AG10803 (cell line): ENCODE measurements around the gene LDLRAD4.

Source experiments
- DNase-seq: peaks from one replicate; pipeline ENCODE4 v3.0.0; 2010; ENCODE audit warnings: low read depth
- H3K4me3 ChIP-seq: 2 replicates; pipeline ENCODE4 v1.5.1; 2011; ENCODE audit warnings: mild to moderate bottlenecking, low read length, control low read depth
- CTCF ChIP-seq: conservative IDR thresholded peaks from 2 replicates; pipeline ENCODE4 v1.5.1; 2011; ENCODE audit warnings: mild to moderate bottlenecking, low read length, control low read depth, inconsistent platforms

The LDLRAD4 gene

GRCh38 chr18:13199169-13199568 is 19.4 kb upstream of the LDLRAD4 start:
- DNase-seq, result no peak
- H3K4me3 ChIP-seq, result no peak overlapping the region
- no peak for TF ChIP-seq CTCF

GRCh38 chr18:13201292-13201691 is 17.3 kb upstream of the LDLRAD4 start:
- no peak for DNase-seq
- no peak overlapping the region for H3K4me3 ChIP-seq
- no peak for TF ChIP-seq CTCF

GRCh38 chr18:13202571-13202970 is 16.0 kb upstream of the LDLRAD4 start:
- DNase-seq, result no peak
- no peak for TF ChIP-seq CTCF

GRCh38 chr18:13206301-13206700 is 12.3 kb upstream of the LDLRAD4 start:
- DNase-seq, result no peak
- TF ChIP-seq CTCF, result no peak
- no peak overlapping the region for H3K4me3 ChIP-seq

More at GRCh38 chr18:13202571-13202970, 16.0 kb upstream of the LDLRAD4 start:
- no peak overlapping the region for H3K4me3 ChIP-seq

GRCh38 chr18:13207294-13207693 is 11.3 kb upstream of the LDLRAD4 start:
- DNase-seq, result no peak
- no peak overlapping the region for H3K4me3 ChIP-seq
- no peak for TF ChIP-seq CTCF

GRCh38 chr18:13211534-13211933 is 7.0 kb upstream of the LDLRAD4 start:
- H3K4me3 ChIP-seq, result no peak overlapping the region
- TF ChIP-seq CTCF, result no peak
- no peak for DNase-seq

- no peak overlapping the region for H3K4me3 ChIP-seq
- TF ChIP-seq CTCF, result no peak
- DNase-seq, result no peak
These were observed 5.3 kb upstream of the LDLRAD4 start for GRCh38 chr18:13213036-13213795.
